ENCODE measurements around the gene TMEM200A. TPM values are rescaled to one million over a fixed set of nuclear protein-coding genes. Genes with fewer than 3 reads are reported as not detected.

TMEM200A gene
- polyA plus RNA-seq, 3 donors = not detected

DNA sequence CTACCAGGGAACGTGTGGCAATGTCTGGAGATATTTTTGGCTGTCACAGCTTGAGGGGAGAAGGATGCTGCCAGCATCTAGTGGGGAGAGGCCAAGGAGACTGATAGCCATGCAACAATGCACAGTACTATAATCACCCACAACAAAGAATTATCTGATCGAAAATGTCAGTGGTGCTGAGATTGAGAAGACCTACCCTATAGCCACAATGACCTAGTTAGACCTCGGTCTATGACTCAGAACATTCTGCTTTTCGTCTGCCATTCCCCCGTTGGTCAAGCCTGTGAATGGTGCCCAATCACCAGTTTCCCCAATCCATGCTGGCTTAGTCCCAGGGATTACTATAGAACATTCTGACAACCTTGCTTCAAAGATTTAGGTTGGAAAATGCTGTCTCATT lies 93.5 kb downstream of the TMEM200A start:
- no peaks in the 10 kb centered on the region for H3K36me3 ChIP-seq (replicated peaks in 1 of 2; ENCODE audit: control insufficient read depth in 1 of 2, insufficient read depth in 2 of 2, low read length in 2 of 2)
- H3K4me3 ChIP-seq (replicated peaks in 1 of 3; ENCODE audit: low read depth in 2 of 3, low read length in 3 of 3) = no peak overlapping the region
- H4K20me1 ChIP-seq (ENCODE audit: insufficient read depth, low read length) = no peaks in the 10 kb centered on the region
- no peak overlapping the region for H3K4me2 ChIP-seq (replicated peaks; ENCODE audit: extremely low read depth, low read length, poor library complexity, severe bottlenecking)
- no peak overlapping the region for H3K27ac Mint-ChIP-seq
- H3K27me3 Mint-ChIP-seq (ENCODE audit: low read depth in 3 of 3) = peaks cover 0 to 3% (median 0%) of the 10 kb centered on the region in 3 donors
- intact Hi-C loops (cut with micrococcal nuclease) = no loop called here
- no peaks in the 10 kb centered on the region for H3K9me3 ChIP-seq (replicated peaks in 1 of 2; ENCODE audit: control insufficient read depth in 1 of 2, insufficient read depth in 1 of 2, low read length in 2 of 2)
- H3K4me1 Mint-ChIP-seq = no peaks in the 10 kb centered on the region
- H3K9ac ChIP-seq (ENCODE audit: insufficient read depth, low read length, poor library complexity, severe bottlenecking) = no peak overlapping the region
- no peaks in the 10 kb centered on the region for H3K79me2 ChIP-seq (ENCODE audit: insufficient read depth, low read length)
- no peak overlapping the region for H3K4me3 Mint-ChIP-seq
- TF ChIP-seq, protein P1, sequence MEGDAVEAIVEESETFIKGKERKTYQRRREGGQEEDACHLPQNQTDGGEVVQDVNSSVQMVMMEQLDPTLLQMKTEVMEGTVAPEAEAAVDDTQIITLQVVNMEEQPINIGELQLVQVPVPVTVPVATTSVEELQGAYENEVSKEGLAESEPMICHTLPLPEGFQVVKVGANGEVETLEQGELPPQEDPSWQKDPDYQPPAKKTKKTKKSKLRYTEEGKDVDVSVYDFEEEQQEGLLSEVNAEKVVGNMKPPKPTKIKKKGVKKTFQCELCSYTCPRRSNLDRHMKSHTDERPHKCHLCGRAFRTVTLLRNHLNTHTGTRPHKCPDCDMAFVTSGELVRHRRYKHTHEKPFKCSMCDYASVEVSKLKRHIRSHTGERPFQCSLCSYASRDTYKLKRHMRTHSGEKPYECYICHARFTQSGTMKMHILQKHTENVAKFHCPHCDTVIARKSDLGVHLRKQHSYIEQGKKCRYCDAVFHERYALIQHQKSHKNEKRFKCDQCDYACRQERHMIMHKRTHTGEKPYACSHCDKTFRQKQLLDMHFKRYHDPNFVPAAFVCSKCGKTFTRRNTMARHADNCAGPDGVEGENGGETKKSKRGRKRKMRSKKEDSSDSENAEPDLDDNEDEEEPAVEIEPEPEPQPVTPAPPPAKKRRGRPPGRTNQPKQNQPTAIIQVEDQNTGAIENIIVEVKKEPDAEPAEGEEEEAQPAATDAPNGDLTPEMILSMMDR (IDR thresholded peaks at IDR 0.05) = no peak
- WGBS (ENCODE audit: insufficient coverage) = 91% methylated on average over 5 of the region's 5 CpGs
- H3K4me1 ChIP-seq (ENCODE audit: control insufficient read depth in 1 of 2, insufficient read depth in 2 of 2, low read length in 2 of 2) = no peaks in the 10 kb centered on the region
- DNase-seq = no peak
- no peaks in the 10 kb centered on the region for H3K27me3 ChIP-seq (ENCODE audit: control insufficient read depth in 2 of 2, insufficient read depth in 2 of 2, low read length in 2 of 2)
- no peak overlapping the region for H2AFZ ChIP-seq (ENCODE audit: insufficient read depth, low read depth, low read length, poor library complexity, severe bottlenecking)
- H3K27ac ChIP-seq (ENCODE audit: low read depth in 1 of 2, low read length in 2 of 2) = no peak overlapping the region
- no peaks in the 10 kb centered on the region for H3K36me3 Mint-ChIP-seq
- peaks cover 0 to 3% (median 0%) of the 10 kb centered on the region in 7 donors for H3K9me3 Mint-ChIP-seq

DNA sequence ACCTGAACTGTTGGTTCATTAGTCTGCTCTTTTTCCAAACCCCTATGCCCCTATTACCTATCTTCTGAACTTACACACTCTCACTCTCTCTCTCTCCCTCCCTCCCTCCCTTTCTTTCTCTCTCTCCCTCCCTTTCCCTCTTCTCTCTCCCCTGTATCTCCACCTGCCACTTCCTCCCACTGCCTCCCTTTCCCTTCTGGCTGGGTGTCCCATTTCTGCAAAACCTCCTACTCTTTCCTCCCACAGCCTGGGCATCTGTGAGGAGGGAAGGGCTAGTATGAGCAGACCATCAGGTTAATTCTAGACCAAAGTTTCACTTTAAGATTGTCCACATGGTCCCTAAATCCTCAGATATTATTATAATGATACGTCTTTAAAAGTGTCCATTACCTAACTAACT lies 95.1 kb downstream of the TMEM200A start:
- H3K9me3 Mint-ChIP-seq = peaks cover 0 to 6% (median 0%) of the 10 kb centered on the region in 7 donors
- no peaks in the 10 kb centered on the region for H3K4me1 Mint-ChIP-seq
- Histone ChIP-seq H3K27ac (ENCODE audit: low read depth in 1 of 2, low read length in 2 of 2) (no peak overlapping the region), H3K79me2 (ENCODE audit: insufficient read depth, low read length) (no peaks in the 10 kb centered on the region), H3K4me3 (replicated peaks in 1 of 3; ENCODE audit: low read depth in 2 of 3, low read length in 3 of 3) (no peak overlapping the region), H4K20me1 (ENCODE audit: insufficient read depth, low read length) (no peaks in the 10 kb centered on the region), H3K27me3 (ENCODE audit: control insufficient read depth in 2 of 2, insufficient read depth in 2 of 2, low read length in 2 of 2) (no peaks in the 10 kb centered on the region), H3K9ac (ENCODE audit: insufficient read depth, low read length, poor library complexity, severe bottlenecking) (no peak overlapping the region), H3K36me3 (replicated peaks in 1 of 2; ENCODE audit: control insufficient read depth in 1 of 2, insufficient read depth in 2 of 2, low read length in 2 of 2) (no peaks in the 10 kb centered on the region), H3K9me3 (replicated peaks in 1 of 2; ENCODE audit: control insufficient read depth in 1 of 2, insufficient read depth in 1 of 2, low read length in 2 of 2) (no peaks in the 10 kb centered on the region), H3K4me2 (replicated peaks; ENCODE audit: extremely low read depth, low read length, poor library complexity, severe bottlenecking) (no peak overlapping the region), H3K4me1 (ENCODE audit: control insufficient read depth in 1 of 2, insufficient read depth in 2 of 2, low read length in 2 of 2) (no peaks in the 10 kb centered on the region), H2AFZ (ENCODE audit: insufficient read depth, low read depth, low read length, poor library complexity, severe bottlenecking) (no peak overlapping the region)
- intact Hi-C loops (cut with micrococcal nuclease) = no loop called here
- H3K27me3 Mint-ChIP-seq (ENCODE audit: low read depth in 3 of 3) = peaks cover 0 to 4% (median 0%) of the 10 kb centered on the region in 3 donors
- TF ChIP-seq, protein P1 (IDR thresholded peaks at IDR 0.05) = no peak
- no peaks in the 10 kb centered on the region for H3K36me3 Mint-ChIP-seq
- no peak overlapping the region for H3K27ac Mint-ChIP-seq
- no peak overlapping the region for H3K4me3 Mint-ChIP-seq
- DNase-seq = no peak
- WGBS (ENCODE audit: insufficient coverage) = no CpG with 5 or more reads among the region's 1 CpG

Measured in CD14-positive monocyte (primary cell).